ENCODE data around the gene CDK2AP2. TPM values are rescaled to one million over a fixed set of nuclear protein-coding genes. Genes with fewer than 3 reads are reported as not detected.

Gene CDK2AP2
- total and polyA plus RNA-seq, 2 of the 8 experiments (the other 6 are each of a cell fraction or from before 2014, with no cell fraction given), result 49.6 to 65.1 TPM

DNA sequence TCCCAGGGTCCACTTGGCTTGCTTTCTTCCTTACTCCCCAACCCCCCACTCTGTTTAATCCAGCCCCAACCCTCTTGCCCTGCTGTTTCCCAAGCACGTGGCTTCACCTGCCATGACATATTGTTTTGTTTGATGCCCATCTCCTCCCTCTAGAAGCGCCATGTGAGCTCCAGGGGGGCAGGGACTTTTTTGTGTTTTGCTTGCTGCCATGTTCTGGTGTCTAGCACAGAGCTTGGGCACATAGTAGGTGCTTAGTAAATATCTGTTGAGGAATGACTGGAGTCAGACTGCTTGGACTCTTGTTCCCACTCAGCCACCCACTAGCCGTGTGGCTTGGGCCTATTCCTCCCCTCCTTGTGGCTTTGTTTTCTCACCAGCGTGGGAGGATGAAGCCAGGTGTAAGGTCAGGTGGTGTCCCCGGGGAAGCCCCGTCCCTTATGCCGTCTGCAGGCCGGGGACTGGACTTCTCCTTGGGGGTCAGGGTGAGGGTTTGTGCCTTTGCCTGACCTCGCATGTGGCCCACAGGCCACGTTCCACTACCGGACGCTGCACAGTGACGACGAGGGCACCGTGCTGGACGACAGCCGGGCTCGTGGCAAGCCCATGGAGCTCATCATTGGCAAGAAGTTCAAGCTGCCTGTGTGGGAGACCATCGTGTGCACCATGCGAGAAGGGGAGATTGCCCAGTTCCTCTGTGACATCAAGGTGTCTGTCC, 21.3 kb downstream of the CDK2AP2 start:
- no peaks in the 10 kb centered on the region for H3K9me3 ChIP-seq (ENCODE audit: insufficient read depth in 2 of 2, low read depth in 1 of 2, low read length in 1 of 2)
- H4K20me1 ChIP-seq (replicated peaks in 1 of 2; ENCODE audit: control insufficient read depth in 1 of 2, insufficient read depth in 2 of 2, low read length in 2 of 2), result peaks cover 0 to 7% of the 10 kb centered on the region in 2 experiments
- H3K14ac ChIP-seq (ENCODE audit: insufficient read length), result no peak overlapping the region
- no peak overlapping the region for H3K56ac ChIP-seq (replicated peaks; ENCODE audit: insufficient read length, low read depth, low read length)
- no peaks in the 10 kb centered on the region for H3K79me1 ChIP-seq (ENCODE audit: low read depth, low read length)
- H3K36me3 ChIP-seq (ENCODE audit: control insufficient read depth in 2 of 4, insufficient read depth in 4 of 4, low read length in 3 of 4), result peaks cover 0 to 7% (median 1%) of the 10 kb centered on the region in 4 experiments; a peak in 2 of 8 replicates
- H4K91ac ChIP-seq (replicated peaks; ENCODE audit: insufficient read length, low read length), result peak overlapping the region; percentile 40
- H2AK5ac ChIP-seq (ENCODE audit: low read depth, low read length), result no peak overlapping the region
- peak overlapping the region; percentile 78; the same call in 1 of the 2 replicates for H4K8ac ChIP-seq (ENCODE audit: extremely low read depth, insufficient read depth, low read length)
- no peak overlapping the region for H2AFZ ChIP-seq (ENCODE audit: low read length)
- H3K4me2 ChIP-seq (ENCODE audit: insufficient read depth in 1 of 2, low read depth in 2 of 2, low read length in 2 of 2), result no peak overlapping the region
- no peak overlapping the region for H3K23ac ChIP-seq (ENCODE audit: insufficient read length)
- WGBS, 2 experiments (ENCODE audit: extremely low coverage in 1 of 2, insufficient coverage in 1 of 2, insufficient read length in 1 of 2, insufficient replicate concordance in 2 of 2, low coverage in 1 of 2, low lambda C conversion rate in 2 of 2, missing lambda C conversion rate in 1 of 2), result 94% methylated on average over 20 of the region's 20 CpGs; no CpG with 5 or more reads in 1 of the 2 experiments
- no peak overlapping the region for H3K4me3 ChIP-seq (ENCODE audit: extremely low read depth in 1 of 4, insufficient read depth in 2 of 4, low read depth in 3 of 4, low read length in 4 of 4)
- FAIRE-seq (no peak), DNase-seq (ENCODE audit: low read depth in 1 of 2, low spot score in 2 of 2) (no peak)
- no peak overlapping the region for H4K5ac ChIP-seq (ENCODE audit: insufficient read length, low read depth, low read length)
- peak overlapping the region; percentile 16; the same call in 1 of the 2 replicates for H2BK5ac ChIP-seq (ENCODE audit: low read depth, low read length)
- H3K18ac ChIP-seq (ENCODE audit: extremely low read depth, low read length), result no peak overlapping the region; the same call in 1 of the 2 replicates
- H3K4me1 ChIP-seq (replicated peaks in 1 of 4; ENCODE audit: control insufficient read depth in 3 of 4, insufficient read depth in 4 of 4, low read length in 3 of 4), result peaks cover 0 to 3% (median 3%) of the 10 kb centered on the region in 4 experiments; a peak in 3 of 7 replicates
- H2BK15ac ChIP-seq (ENCODE audit: low read length), result no peak overlapping the region
- no peak overlapping the region for H3K27ac ChIP-seq (ENCODE audit: low read depth, low read length)
- H2BK120ac ChIP-seq (replicated peaks; ENCODE audit: low read depth, low read length), result no peak overlapping the region
- H3K79me2 ChIP-seq (ENCODE audit: control insufficient read depth in 1 of 2, insufficient read depth in 2 of 2, low read length in 2 of 2), result no peaks in the 10 kb centered on the region
- H3K27me3 ChIP-seq (replicated peaks in 1 of 4; ENCODE audit: control insufficient read depth in 3 of 4, extremely low read depth in 1 of 4, insufficient read depth in 3 of 4, low read length in 3 of 4), result peaks cover 0 to 10% (median 9%) of the 10 kb centered on the region in 4 experiments; a peak in 6 of 7 replicates
- ChIA-PET CTCF (ENCODE audit: partially characterized antibody) (interaction anchor here (0.7 to 1.2 kb wide), 2 partner anchors 107 to 136 kb away, joined by 3 read pairs; no protein-coding TSS in a partner anchor), POLR2A (ENCODE audit: partially characterized antibody) (interaction anchor here (1.0 to 1.6 kb wide), 4 partner anchors 17 to 21 kb away, joined by 3 to 4 read pairs (median 3); partner anchors contain the start of gene CDK2AP2)
- no peak overlapping the region for H2BK20ac ChIP-seq (ENCODE audit: low read length)
- H3K9ac ChIP-seq (replicated peaks in 1 of 4; ENCODE audit: extremely low read depth in 1 of 4, low read depth in 3 of 4, low read length in 3 of 4), result no peak overlapping the region; a peak in 1 of 7 replicates
- no peak overlapping the region for H2BK12ac ChIP-seq (ENCODE audit: low read depth, low read length)
- no peaks in the 10 kb centered on the region for H3K23me2 ChIP-seq (ENCODE audit: low read depth, low read length)
- H3K4ac ChIP-seq (replicated peaks; ENCODE audit: insufficient read length, low read depth, low read length), result peak overlapping the region; percentile 38
- TF ChIP-seq BRCA1 (IDR thresholded peaks at IDR 0.05; ENCODE audit: low read depth, low read length), result no peak
- no peak for TF ChIP-seq TAF7 (optimal IDR thresholded peaks at IDR 0.05; ENCODE audit: borderline replicate concordance, low read depth, low read length)
- no peak for TF ChIP-seq EZH2 (IDR thresholded peaks at IDR 0.05; ENCODE audit: low read depth, low read length, severe bottlenecking)
- no peak for TF ChIP-seq NANOG (IDR thresholded peaks at IDR 0.05; ENCODE audit: insufficient read depth, low read depth, low read length, poor library complexity, severe bottlenecking)
- no peak for TF ChIP-seq CBX5 (IDR thresholded peaks at IDR 0.05; ENCODE audit: low read depth, low read length)
- no peak for TF ChIP-seq RFX5 (IDR thresholded peaks at IDR 0.05; ENCODE audit: borderline replicate concordance, low read depth, low read length)
- no peak for TF ChIP-seq BCL11A (IDR thresholded peaks at IDR 0.05; ENCODE audit: low read depth in 2 of 2, low read length in 2 of 2)
- TF ChIP-seq EGR1 (IDR thresholded peaks at IDR 0.05; ENCODE audit: borderline replicate concordance, low read depth, low read length), result no peak
- no peak for TF ChIP-seq CHD2 (IDR thresholded peaks at IDR 0.05; ENCODE audit: low read length)
- TF ChIP-seq YY1 (IDR thresholded peaks at IDR 0.05; ENCODE audit: low read depth, low read length), result no peak
- no peak for TF ChIP-seq JUN (IDR thresholded peaks at IDR 0.05; ENCODE audit: low read depth, low read length)
- no peak for TF ChIP-seq GABPA (IDR thresholded peaks at IDR 0.05; ENCODE audit: borderline replicate concordance, insufficient read depth, low read length)
- TF ChIP-seq BACH1 (IDR thresholded peaks at IDR 0.05; ENCODE audit: low read length), result no peak
